SK-N-SH treated with all-trans-retinoic acid at 6 μM for 48 hours (cell line): ENCODE data around the gene MAN1A1.
A peak's percentile ranks its signal among the peaks of the same experiment; 100 is the strongest.

ENCODE experiments used
- ATAC-seq: fragments of 200-7000 bp; cut with Tn5 transposase; 3 replicates; pipeline ENCODE4 v1.9.1; 2020; ENCODE audit warnings: mild to moderate bottlenecking, moderate library complexity
- ARNTL ChIP-seq: fragments of 450-650 bp; formaldehyde crosslinking; IDR thresholded peaks from 2 replicates; pipeline ENCODE4 v1.5.0; 2020; ENCODE audit warnings: low read depth, mild to moderate bottlenecking, moderate library complexity, borderline replicate concordance
- BACH2 ChIP-seq: fragments of 250-450 bp; sonication (Bioruptor Pico); IDR thresholded peaks from 2 replicates; pipeline ENCODE4 v1.9.0; 2021; ENCODE audit warnings: mild to moderate bottlenecking, borderline replicate concordance
- CREB5 ChIP-seq: fragments of 250-450 bp; sonication (Bioruptor Pico); IDR thresholded peaks from 2 replicates; pipeline ENCODE4 v1.5.1; 2020; ENCODE audit warnings: low read depth, mild to moderate bottlenecking, moderate library complexity
- CSDC2 ChIP-seq: fragments of 250-450 bp; sonication (Bioruptor Pico); IDR thresholded peaks from 2 replicates; pipeline ENCODE4 v1.5.0; 2020; ENCODE audit warnings: mild to moderate bottlenecking, moderate library complexity
- CSRNP3 ChIP-seq: fragments of 250-450 bp; sonication (Bioruptor Pico); IDR thresholded peaks from 2 replicates; pipeline ENCODE4 v1.5.1; 2021; ENCODE audit warnings: mild to moderate bottlenecking, moderate library complexity
- ESRRG ChIP-seq: fragments of 250-450 bp; sonication (Bioruptor Pico); IDR thresholded peaks from 2 replicates; pipeline ENCODE4 v1.6.1; 2021; ENCODE audit warnings: mild to moderate bottlenecking
- ISL1 ChIP-seq: fragments of 250-450 bp; sonication (Bioruptor Pico); IDR thresholded peaks from 2 replicates; pipeline ENCODE4 v2.1.2; 2022; ENCODE audit warnings: mild to moderate bottlenecking, moderate library complexity
- OSR1 ChIP-seq: fragments of 250-450 bp; sonication (Bioruptor Pico); IDR thresholded peaks from 2 replicates; pipeline ENCODE4 v1.8.0; 2022; ENCODE audit warnings: moderate library complexity, mild to moderate bottlenecking, inconsistent platforms
- POU6F1 ChIP-seq: fragments of 250-450 bp; sonication (Bioruptor Pico); IDR thresholded peaks from 2 replicates; pipeline ENCODE4 v1.8.0; 2021; ENCODE audit warnings: low read depth, mild to moderate bottlenecking, moderate library complexity, borderline replicate concordance
- RARB ChIP-seq: fragments of 250-450 bp; sonication (Bioruptor Pico); IDR thresholded peaks from 2 replicates; pipeline ENCODE4 v1.8.0; 2021; ENCODE audit warnings: mild to moderate bottlenecking, moderate library complexity
- SNAI2 ChIP-seq: fragments of 250-450 bp; sonication (Bioruptor Pico); IDR thresholded peaks from 2 replicates; pipeline ENCODE4 v1.5.0; 2020; ENCODE audit warnings: mild to moderate bottlenecking, moderate library complexity
- TCF4 ChIP-seq: fragments of 250-450 bp; sonication (Bioruptor Pico); IDR thresholded peaks from 2 replicates; pipeline ENCODE4 v1.8.0; 2021; ENCODE audit warnings: mild to moderate bottlenecking, moderate library complexity, borderline replicate concordance
- TOX ChIP-seq: fragments of 250-450 bp; sonication (Bioruptor Pico); IDR thresholded peaks from 2 replicates; pipeline ENCODE4 v1.8.0; 2021; ENCODE audit warnings: mild to moderate bottlenecking, moderate library complexity, borderline replicate concordance
- TSHZ2 ChIP-seq: fragments of 250-450 bp; sonication (Bioruptor Pico); IDR thresholded peaks from 2 replicates; pipeline ENCODE4 v1.5.0; 2020; ENCODE audit warnings: mild to moderate bottlenecking, moderate library complexity
- ZC3H10 ChIP-seq: fragments of 250-450 bp; sonication (Bioruptor Pico); IDR thresholded peaks from 2 replicates; pipeline ENCODE4 v1.5.1; 2021; ENCODE audit warnings: mild to moderate bottlenecking, moderate library complexity
- ZFP3 ChIP-seq: fragments of 250-450 bp; sonication (Bioruptor Pico); IDR thresholded peaks from 2 replicates; pipeline ENCODE4 v1.5.0; 2020; ENCODE audit warnings: mild to moderate bottlenecking, moderate library complexity
- ZNF565 ChIP-seq: fragments of 450-650 bp; formaldehyde crosslinking; conservative IDR thresholded peaks from 2 replicates; pipeline ENCODE4 v1.5.0; 2020; ENCODE audit warnings: low read depth, mild to moderate bottlenecking, moderate library complexity
- ZNF8 ChIP-seq: fragments of 450-650 bp; formaldehyde crosslinking; IDR thresholded peaks from 2 replicates; pipeline ENCODE4 v1.5.0; 2020; ENCODE audit warnings: mild to moderate bottlenecking, moderate library complexity

MAN1A1 gene

GRCh38 chr6:119148825-119149525, 200.6 kb downstream of the MAN1A1 start:
- peak; percentile 15 for ATAC-seq
- no peak for TF ChIP-seq ZC3H10 (CRISPR knock-in tag)

GRCh38 chr6:119148098-119148824, 201.3 kb downstream of the MAN1A1 start:
- TF ChIP-seq ZNF565 = no peak
- no peak for TF ChIP-seq TCF4
- TF ChIP-seq OSR1 (CRISPR knock-in tag) = no peak
- no peak for TF ChIP-seq SNAI2 (CRISPR knock-in tag)
- no peak for TF ChIP-seq POU6F1 (CRISPR knock-in tag)
- no peak for TF ChIP-seq ESRRG (CRISPR knock-in tag)
- TF ChIP-seq ARNTL (CRISPR knock-in tag) = no peak
- TF ChIP-seq CREB5 = no peak
- no peak for TF ChIP-seq TSHZ2 (CRISPR knock-in tag)
- no peak for TF ChIP-seq ISL1 (CRISPR knock-in tag)
- TF ChIP-seq TOX (CRISPR knock-in tag) = no peak
- TF ChIP-seq ZC3H10 (CRISPR knock-in tag) = no peak
- no peak for TF ChIP-seq CSRNP3 (CRISPR knock-in tag)
- no peak for TF ChIP-seq ZNF8 (CRISPR knock-in tag)
- no peak for TF ChIP-seq RARB
- peak; percentile 57 for ATAC-seq

- ATAC-seq = peak; percentile 85
Measured at GRCh38 chr6:119147101-119148053, 202.2 kb downstream of the MAN1A1 start.

GRCh38 chr6:119145111-119145510, 204.4 kb downstream of the MAN1A1 start:
- ATAC-seq = no peak

More at GRCh38 chr6:119147101-119148053, 202.2 kb downstream of the MAN1A1 start:
- TF ChIP-seq BACH2 (CRISPR knock-in tag) (no peak), TOX (CRISPR knock-in tag) (peak; percentile 75), ISL1 (CRISPR knock-in tag) (peak; percentile 35; the same call in 1 of the 2 replicates)

More at GRCh38 chr6:119145111-119145510, 204.4 kb downstream of the MAN1A1 start:
- TF ChIP-seq CSDC2 (CRISPR knock-in tag) (no peak), ZC3H10 (CRISPR knock-in tag) (no peak), ISL1 (CRISPR knock-in tag) (no peak), ZFP3 (CRISPR knock-in tag) (no peak), ESRRG (CRISPR knock-in tag) (no peak)
